HG02759 (cell line): ENCODE data around the gene ADGRA1.
"Not testable (repeated sequence)": the region's sequence is repeated elsewhere in the genome, so short reads cannot be mapped to it uniquely, and the experiment has no call there.

Experiments
- ATAC-seq: cut with Tn5 transposase; IDR thresholded peaks from one replicate; pipeline ENCODE4 v1.9.1; 2021; ENCODE audit warnings: mild to moderate bottlenecking, moderate library complexity; ENCODE audit not compliant: unreplicated experiment

ADGRA1 gene

GRCh38 chr10:133141144-133141957, 53.6 kb downstream of the ADGRA1 start:
- ATAC-seq: no peak

GRCh38 chr10:133141958-133142340, 54.2 kb downstream of the ADGRA1 start:
- no peak for ATAC-seq

GRCh38 chr10:133142523-133143199, 54.9 kb downstream of the ADGRA1 start:
- ATAC-seq: no peak

GRCh38 chr10:133143200-133143533, 55.4 kb downstream of the ADGRA1 start:
- ATAC-seq: no peak

- no peak for ATAC-seq
Observed at GRCh38 chr10:133143546-133143945, 55.8 kb downstream of the ADGRA1 start.

GRCh38 chr10:133144771-133145170, 57.0 kb downstream of the ADGRA1 start:
- ATAC-seq: no peak

- no peak for ATAC-seq
Observed at GRCh38 chr10:133150226-133150625, 62.5 kb downstream of the ADGRA1 start.

GRCh38 chr10:133150656-133151055, 62.9 kb downstream of the ADGRA1 start:
- ATAC-seq: no peak

GRCh38 chr10:133151071-133151470, 63.3 kb downstream of the ADGRA1 start:
- not testable (repeated sequence) for ATAC-seq

GRCh38 chr10:133151543-133151972, 63.8 kb downstream of the ADGRA1 start:
- no peak for ATAC-seq

- ATAC-seq: no peak
Observed at GRCh38 chr10:133154411-133154810, 66.7 kb downstream of the ADGRA1 start.

GRCh38 chr10:133154996-133155778, 67.5 kb downstream of the ADGRA1 start:
- ATAC-seq: no peak

- no peak for ATAC-seq
Observed at GRCh38 chr10:133156674-133157579, 69.2 kb downstream of the ADGRA1 start.

GRCh38 chr10:133157662-133158436, 70.1 kb downstream of the ADGRA1 start:
- ATAC-seq: no peak

- ATAC-seq: no peak
Observed at GRCh38 chr10:133158437-133158755, 70.7 kb downstream of the ADGRA1 start.

- no peak for ATAC-seq
Observed at GRCh38 chr10:133158756-133159610, 71.3 kb downstream of the ADGRA1 start.

GRCh38 chr10:133159611-133159949, 71.9 kb downstream of the ADGRA1 start:
- ATAC-seq: no peak

GRCh38 chr10:133159950-133160825, 72.5 kb downstream of the ADGRA1 start, which contains the start of gene KNDC1:
TSS of gene KNDC1 (plus strand) at chr10:133160219. CDS start at chr10:133160468, 249 bp downstream.
- ATAC-seq: peak; percentile 51
